Measurements from ENCODE around the gene GPR119.

GPR119 gene

DNA sequence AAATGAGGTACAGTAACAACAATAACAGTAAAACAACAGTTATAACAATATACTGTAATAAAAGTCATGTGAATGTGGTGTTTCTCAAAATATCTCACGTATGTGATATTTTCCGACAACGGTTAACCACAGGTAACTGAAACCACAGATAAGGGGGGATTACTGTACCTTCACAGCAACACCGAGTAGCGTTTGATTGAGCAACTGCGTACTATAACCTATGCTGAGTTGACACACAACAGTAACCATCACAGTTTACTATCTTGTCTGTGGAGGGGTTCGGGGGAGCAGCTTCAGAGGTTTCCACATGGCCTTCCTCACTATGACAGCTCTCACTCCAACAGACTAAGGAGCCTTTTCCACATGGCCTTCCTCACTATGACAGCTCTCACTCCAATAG, 29.7 kb upstream of the GPR119 start:
- no peaks in the 10 kb centered on the region for H3K79me2 ChIP-seq (ENCODE audit: low read length)
- H3K4me2 ChIP-seq (ENCODE audit: low read depth, low read length): no peak overlapping the region
- no peaks in the 10 kb centered on the region for H3K27me3 ChIP-seq (replicated peaks; ENCODE audit: insufficient read depth, low read length)
- no peaks in the 10 kb centered on the region for H3K9me3 ChIP-seq (replicated peaks; ENCODE audit: insufficient read depth, low read length)
- no peaks in the 10 kb centered on the region for H4K20me1 ChIP-seq (ENCODE audit: insufficient read depth, low read length)
- no peak overlapping the region for H3K27ac ChIP-seq (ENCODE audit: low read length)
- no peaks in the 10 kb centered on the region for H3K36me3 ChIP-seq (replicated peaks; ENCODE audit: insufficient read depth, low read length)
- no peaks in the 10 kb centered on the region for H3K9me2 ChIP-seq (replicated peaks; ENCODE audit: insufficient read depth, low read length)
- no peak for TF ChIP-seq EZH2 (optimal IDR thresholded peaks at IDR 0.05; ENCODE audit: low read depth, low read length)
- TF ChIP-seq, protein P1, sequence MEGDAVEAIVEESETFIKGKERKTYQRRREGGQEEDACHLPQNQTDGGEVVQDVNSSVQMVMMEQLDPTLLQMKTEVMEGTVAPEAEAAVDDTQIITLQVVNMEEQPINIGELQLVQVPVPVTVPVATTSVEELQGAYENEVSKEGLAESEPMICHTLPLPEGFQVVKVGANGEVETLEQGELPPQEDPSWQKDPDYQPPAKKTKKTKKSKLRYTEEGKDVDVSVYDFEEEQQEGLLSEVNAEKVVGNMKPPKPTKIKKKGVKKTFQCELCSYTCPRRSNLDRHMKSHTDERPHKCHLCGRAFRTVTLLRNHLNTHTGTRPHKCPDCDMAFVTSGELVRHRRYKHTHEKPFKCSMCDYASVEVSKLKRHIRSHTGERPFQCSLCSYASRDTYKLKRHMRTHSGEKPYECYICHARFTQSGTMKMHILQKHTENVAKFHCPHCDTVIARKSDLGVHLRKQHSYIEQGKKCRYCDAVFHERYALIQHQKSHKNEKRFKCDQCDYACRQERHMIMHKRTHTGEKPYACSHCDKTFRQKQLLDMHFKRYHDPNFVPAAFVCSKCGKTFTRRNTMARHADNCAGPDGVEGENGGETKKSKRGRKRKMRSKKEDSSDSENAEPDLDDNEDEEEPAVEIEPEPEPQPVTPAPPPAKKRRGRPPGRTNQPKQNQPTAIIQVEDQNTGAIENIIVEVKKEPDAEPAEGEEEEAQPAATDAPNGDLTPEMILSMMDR (IDR thresholded peaks at IDR 0.05; ENCODE audit: low read length): no peak
- no peaks in the 10 kb centered on the region for H3F3A ChIP-seq (ENCODE audit: insufficient read depth, low read length)
- H2AFZ ChIP-seq (ENCODE audit: low read length): no peak overlapping the region
- H3K4me3 ChIP-seq (ENCODE audit: low read length): no peak overlapping the region
- no peak for DNase-seq
- H3K4me1 ChIP-seq (ENCODE audit: low read length): no peaks in the 10 kb centered on the region
- no peak overlapping the region for H3K9ac ChIP-seq (ENCODE audit: low read length)

DNA sequence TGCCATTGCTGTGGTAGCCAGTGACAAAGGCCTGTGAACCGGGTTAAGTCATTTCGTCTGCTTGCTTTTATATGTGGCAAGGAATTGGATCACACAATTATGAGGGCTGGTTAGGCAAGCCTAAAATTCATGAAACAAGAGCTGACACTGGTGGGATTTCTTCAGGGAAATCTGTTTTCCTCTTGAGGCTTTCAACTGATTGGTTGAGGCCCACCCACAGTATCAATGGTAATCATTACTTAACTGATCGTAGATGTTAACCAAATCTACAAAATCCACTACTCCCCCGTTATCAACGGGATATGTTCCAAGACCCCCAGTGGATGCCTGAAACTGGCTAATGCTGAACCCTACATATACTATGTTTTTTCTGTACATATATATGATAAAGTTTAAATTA, 29.3 kb upstream of the GPR119 start:
- no peaks in the 10 kb centered on the region for H3K9me3 ChIP-seq (replicated peaks; ENCODE audit: insufficient read depth, low read length)
- H3F3A ChIP-seq (ENCODE audit: insufficient read depth, low read length): no peaks in the 10 kb centered on the region
- no peaks in the 10 kb centered on the region for H3K9me2 ChIP-seq (replicated peaks; ENCODE audit: insufficient read depth, low read length)
- TF ChIP-seq, protein P1 (IDR thresholded peaks at IDR 0.05; ENCODE audit: low read length): no peak
- TF ChIP-seq EZH2phosphoT487 (IDR thresholded peaks at IDR 0.05; ENCODE audit: low read length): no peak
- TF ChIP-seq EZH2 (optimal IDR thresholded peaks at IDR 0.05; ENCODE audit: low read depth, low read length): no peak
- no peak overlapping the region for H2AFZ ChIP-seq (ENCODE audit: low read length)
- H3K36me3 ChIP-seq (replicated peaks; ENCODE audit: insufficient read depth, low read length): no peaks in the 10 kb centered on the region
- H3K27me3 ChIP-seq (replicated peaks; ENCODE audit: insufficient read depth, low read length): no peaks in the 10 kb centered on the region
- H3K79me2 ChIP-seq (ENCODE audit: low read length): no peaks in the 10 kb centered on the region
- H3K27ac ChIP-seq (ENCODE audit: low read length): no peak overlapping the region
- no peaks in the 10 kb centered on the region for H3K4me1 ChIP-seq (ENCODE audit: low read length)
- no peak for DNase-seq
- no peak overlapping the region for H3K4me2 ChIP-seq (ENCODE audit: low read depth, low read length)
- H3K4me3 ChIP-seq (ENCODE audit: low read length): no peak overlapping the region
- H4K20me1 ChIP-seq (ENCODE audit: insufficient read depth, low read length): no peaks in the 10 kb centered on the region
- H3K9ac ChIP-seq (ENCODE audit: low read length): no peak overlapping the region

DNA sequence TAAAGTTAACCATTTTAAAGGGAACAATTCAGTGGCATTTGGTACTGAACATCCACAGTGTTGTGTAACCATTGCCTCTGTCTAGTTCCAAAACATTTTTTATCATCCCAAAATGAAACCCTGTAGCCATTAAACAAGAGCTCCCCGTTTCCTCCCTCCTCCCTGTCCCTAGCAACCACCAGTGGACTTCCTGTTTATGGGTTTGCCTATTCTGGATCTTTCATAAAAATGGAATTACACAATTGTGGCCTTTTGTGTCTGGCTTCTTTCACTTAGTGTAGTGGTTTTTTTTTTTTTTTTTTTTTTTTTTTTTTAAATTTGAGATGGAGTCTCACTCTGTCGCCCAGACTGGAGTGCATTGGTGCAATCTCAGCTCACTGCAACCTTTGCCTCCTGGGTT, 27.9 kb upstream of the GPR119 start:
- Histone ChIP-seq H3K9ac (ENCODE audit: low read length) (no peak overlapping the region), H3K27ac (ENCODE audit: low read length) (no peak overlapping the region), H3K36me3 (replicated peaks; ENCODE audit: insufficient read depth, low read length) (no peaks in the 10 kb centered on the region), H2AFZ (ENCODE audit: low read length) (no peak overlapping the region), H3K9me3 (replicated peaks; ENCODE audit: insufficient read depth, low read length) (no peaks in the 10 kb centered on the region), H3K9me2 (replicated peaks; ENCODE audit: insufficient read depth, low read length) (no peaks in the 10 kb centered on the region), H3K4me2 (ENCODE audit: low read depth, low read length) (no peak overlapping the region), H4K20me1 (ENCODE audit: insufficient read depth, low read length) (no peaks in the 10 kb centered on the region), H3K4me3 (ENCODE audit: low read length) (no peak overlapping the region), H3K79me2 (ENCODE audit: low read length) (no peaks in the 10 kb centered on the region), H3F3A (ENCODE audit: insufficient read depth, low read length) (no peaks in the 10 kb centered on the region), H3K27me3 (replicated peaks; ENCODE audit: insufficient read depth, low read length) (no peaks in the 10 kb centered on the region), H3K4me1 (ENCODE audit: low read length) (no peaks in the 10 kb centered on the region)
- no peak for DNase-seq
- TF ChIP-seq EZH2 (optimal IDR thresholded peaks at IDR 0.05; ENCODE audit: low read depth, low read length) (no peak), EZH2phosphoT487 (IDR thresholded peaks at IDR 0.05; ENCODE audit: low read length) (no peak)
- TF ChIP-seq, protein P1 (IDR thresholded peaks at IDR 0.05; ENCODE audit: low read length): no peak
